Eye (tissue), 1 donor: ENCODE results near the gene METTL1.
"Not testable (repeated sequence)": the region's sequence is repeated elsewhere in the genome, so short reads cannot be mapped to it uniquely, and the experiment has no call there.

Experiments
- DNase-seq: peaks from one replicate; pipeline ENCODE4 v3.0.0-alpha.2; 2015

Gene METTL1

GRCh38 chr12:57796996-57797395, 25.1 kb upstream of the METTL1 start:
- DNase-seq: no peak

GRCh38 chr12:57795354-57795753, 23.4 kb upstream of the METTL1 start:
- DNase-seq: no peak

GRCh38 chr12:57793920-57794319, 22.0 kb upstream of the METTL1 start:
- DNase-seq: no peak

- no peak for DNase-seq
Measured at GRCh38 chr12:57783861-57784260, 12.0 kb upstream of the METTL1 start.

- no peak for DNase-seq
Measured at GRCh38 chr12:57783466-57783801, 11.5 kb upstream of the METTL1 start.

- DNase-seq: peak; percentile 99
Measured at GRCh38 chr12:57782608-57783465, 10.9 kb upstream of the METTL1 start, which contains the start of gene TSFM. TSFM (plus strand) TSS chr12:57782787; CDS start chr12:57782802, 15 bp downstream.

GRCh38 chr12:57782243-57782607, 10.3 kb upstream of the METTL1 start:
- DNase-seq: no peak

GRCh38 chr12:57781801-57782200, 9.9 kb upstream of the METTL1 start:
- no peak for DNase-seq

- no peak for DNase-seq
Measured at GRCh38 chr12:57781244-57781643, 9.3 kb upstream of the METTL1 start.

- DNase-seq: no peak
Measured at GRCh38 chr12:57780284-57780897, 8.5 kb upstream of the METTL1 start.

- no peak for DNase-seq
Measured at GRCh38 chr12:57779736-57780135, 7.8 kb upstream of the METTL1 start.

GRCh38 chr12:57777911-57778310, 6.0 kb upstream of the METTL1 start:
- no peak for DNase-seq

- DNase-seq: no peak
Measured at GRCh38 chr12:57777367-57777766, 5.5 kb upstream of the METTL1 start.

- no peak for DNase-seq
Measured at GRCh38 chr12:57776247-57776587, 4.3 kb upstream of the METTL1 start.

- no peak for DNase-seq
Measured at GRCh38 chr12:57775563-57776246, 3.8 kb upstream of the METTL1 start.

GRCh38 chr12:57775044-57775443, 3.1 kb upstream of the METTL1 start:
- DNase-seq: no peak

GRCh38 chr12:57774634-57775033, 2.7 kb upstream of the METTL1 start:
- DNase-seq: not testable (repeated sequence)

- DNase-seq: peak; percentile 72
Measured at GRCh38 chr12:57772429-57773322, 771 bp upstream of the METTL1 start, which contains the start of gene EEF1AKMT3. EEF1AKMT3 (plus strand) TSS chr12:57772614; CDS start chr12:57772725, 111 bp downstream.

GRCh38 chr12:57771236-57771872, 551 bp downstream of the METTL1 start:
- DNase-seq: peak; percentile 96

GRCh38 chr12:57770734-57771133, 1.2 kb downstream of the METTL1 start:
- no peak for DNase-seq

- DNase-seq: no peak
Measured at GRCh38 chr12:57769594-57769993, 2.3 kb downstream of the METTL1 start.

GRCh38 chr12:57767876-57768275, 4.0 kb downstream of the METTL1 start:
- DNase-seq: no peak
